WTC11 (cell line): ENCODE results near the gene ASB8. TPM values are rescaled to one million over a fixed set of nuclear protein-coding genes. Genes with fewer than 3 reads are reported as not detected.

Source experiments
- ATAC-seq: fragments of 200-7000 bp; cut with Tn5 transposase; 2 replicates; pipeline ENCODE4 v1.10.0; 2021; ENCODE audit warnings: mild to moderate bottlenecking, moderate library complexity
- CTCF ChIA-PET: fragments of 300-600 bp; sonication (Branson Sonifier 250); formaldehyde crosslinking; loops from one replicate; lab custom pipeline; 2021; ENCODE audit warnings: antibody characterized with exemption; lab: Charles Lee
- POLR2A ChIA-PET: fragments of 350-600 bp; sonication (Branson Sonifier 250); formaldehyde crosslinking; loops from one replicate; lab custom pipeline; 2021; ENCODE audit warnings: antibody characterized with exemption; lab: Charles Lee
- DNase-seq: peaks from one replicate; pipeline ENCODE4 v3.0.0; 2021; ENCODE audit warnings: low spot score
- H3K27ac Mint-ChIP-seq: 2 replicates; pipeline ENCODE4 v1.8.0; 2021; ENCODE audit warnings: mixed read lengths
- H3K27me3 Mint-ChIP-seq: 2 replicates; pipeline ENCODE4 v1.8.0; 2021; ENCODE audit warnings: low read depth, mild to moderate bottlenecking, moderate library complexity, mixed read lengths
- H3K36me3 Mint-ChIP-seq: 2 replicates; pipeline ENCODE4 v1.8.0; 2021; ENCODE audit warnings: mixed read lengths
- H3K4me1 Mint-ChIP-seq: 2 replicates; pipeline ENCODE4 v1.8.0; 2022; ENCODE audit warnings: mixed read lengths
- H3K4me3 Mint-ChIP-seq: 2 replicates; pipeline ENCODE4 v1.8.0; 2021; ENCODE audit warnings: mild to moderate bottlenecking, moderate library complexity, mixed read lengths
- H3K9me3 Mint-ChIP-seq: 2 replicates; pipeline ENCODE4 v1.8.0; 2021; ENCODE audit warnings: mixed read lengths
- FOXP4 ChIP-seq: sonication (generic); formaldehyde crosslinking; IDR thresholded peaks from 2 replicates; pipeline ENCODE4 v1.8.0; 2022; ENCODE audit warnings: mild to moderate bottlenecking, missing genetic modification reagents
- GABPB1 ChIP-seq: sonication (generic); formaldehyde crosslinking; IDR thresholded peaks from 2 replicates; pipeline ENCODE4 v1.8.1; 2023; ENCODE audit warnings: mild to moderate bottlenecking, missing genetic modification reagents
- HMGA2 ChIP-seq: fragments of 250-450 bp; sonication (Bioruptor Pico); IDR thresholded peaks from 2 replicates; pipeline ENCODE4 v1.4.0; 2021; ENCODE audit warnings: mild to moderate bottlenecking, moderate library complexity
- IRF1 ChIP-seq: sonication (generic); formaldehyde crosslinking; IDR thresholded peaks from 2 replicates; pipeline ENCODE4 v1.8.0; 2023; ENCODE audit warnings: missing genetic modification reagents
- MAX ChIP-seq: sonication (generic); formaldehyde crosslinking; IDR thresholded peaks from 2 replicates; pipeline ENCODE4 v1.8.0; 2022; ENCODE audit warnings: mild to moderate bottlenecking, missing genetic modification reagents
- PRDM15 ChIP-seq: sonication (generic); formaldehyde crosslinking; IDR thresholded peaks from 2 replicates; pipeline ENCODE4 v1.8.0; 2022; ENCODE audit warnings: missing genetic modification reagents
- SP1 ChIP-seq: sonication (generic); formaldehyde crosslinking; conservative IDR thresholded peaks from 2 replicates; pipeline ENCODE4 v1.8.1; 2022; ENCODE audit warnings: missing genetic modification reagents
- USF1 ChIP-seq: sonication (generic); formaldehyde crosslinking; IDR thresholded peaks from 2 replicates; pipeline ENCODE4 v1.8.0; 2022; ENCODE audit warnings: mild to moderate bottlenecking, missing genetic modification reagents
- ZNF512 ChIP-seq: sonication (generic); formaldehyde crosslinking; IDR thresholded peaks from 2 replicates; pipeline ENCODE4 v1.8.1; 2022; ENCODE audit warnings: missing genetic modification reagents, borderline replicate concordance
- total RNA-seq: library from RNA; stranded (reverse); gene quantifications from 3 replicates; pipeline ENCODE4 v1.2.3, GENCODE V29; 2021

ASB8 gene
- total RNA-seq, 1 experiment from 2014 or later: 7.4 TPM

GRCh38 chr12:48184549-48184922, 27.2 kb upstream of the ASB8 start:
- H3K36me3 Mint-ChIP-seq: no peaks in the 10 kb centered on the region
- TF ChIP-seq GABPB1 (no peak), USF1 (CRISPR knock-in tag) (no peak), SP1 (CRISPR knock-in tag) (0 out of 2 replicates have a peak, but pooled peaks have one; percentile 13), HMGA2 (CRISPR knock-in tag) (no peak), ZNF512 (CRISPR knock-in tag) (no peak)
- TF ChIP-seq, all 79 proteins: peak for 1
- DNase-seq (no peak), ATAC-seq (no peak)
- no peak overlapping the region for H3K27ac Mint-ChIP-seq
- ChIA-PET CTCF (interaction anchor here (0.9 to 3.2 kb wide), 7 partner anchors 9 to 346 kb away, joined by 3 to 25 read pairs (median 10); partner anchors contain the start of genes ASB8 and VDR), POLR2A (interaction anchor here (1.1 kb wide), 1 partner anchor 27 kb away, joined by 4 read pairs; the partner anchor contains the start of gene ASB8)
- peaks cover 23% of the 10 kb centered on the region for H3K4me1 Mint-ChIP-seq
- H3K27me3 Mint-ChIP-seq: peaks cover 94% of the 10 kb centered on the region
- H3K9me3 Mint-ChIP-seq: no peaks in the 10 kb centered on the region
- peak overlapping the region; percentile 81 for H3K4me3 Mint-ChIP-seq

- ChIA-PET POLR2A (interaction anchor here (1.1 to 1.6 kb wide), 3 partner anchors 27 to 370 kb away, joined by 3 to 7 read pairs (median 4); partner anchors contain the start of gene ASB8), CTCF (interaction anchor here (1.3 to 3.2 kb wide), 10 partner anchors 9 to 434 kb away, joined by 3 to 25 read pairs (median 10); partner anchors contain the start of genes ASB8 and VDR)
- Mint-ChIP-seq H3K36me3 (no peaks in the 10 kb centered on the region), H3K27ac (no peak overlapping the region), H3K9me3 (no peaks in the 10 kb centered on the region), H3K27me3 (peaks cover 95% of the 10 kb centered on the region), H3K4me3 (peak overlapping the region; percentile 81), H3K4me1 (peaks cover 23% of the 10 kb centered on the region)
- TF ChIP-seq FOXP4 (CRISPR knock-in tag) (peak; percentile 46; the same call in 1 of the 2 replicates), IRF1 (CRISPR knock-in tag) (no peak), PRDM15 (peak; percentile 63), MAX (CRISPR knock-in tag) (peak; percentile 45; the same call in 1 of the 2 replicates)
- peak; percentile 29 for DNase-seq
- ATAC-seq: peak; percentile 2
These were observed 26.7 kb upstream of the ASB8 start for GRCh38 chr12:48183876-48184548.
